GM15510 (cell line): Measurements from ENCODE around the gene CAV2.

Source experiments
- POLR2A ChIP-seq: IDR thresholded peaks from 3 replicates; pipeline ENCODE4 v1.6.1; 2011; ENCODE audit warnings: borderline replicate concordance; ENCODE audit not compliant: insufficient read length; ENCODE audit errors: extremely low read depth

The CAV2 gene

GRCh38 chr7:116505823-116506222 is 6.3 kb downstream of the CAV2 start:
- no peak for TF ChIP-seq POLR2A

- TF ChIP-seq POLR2A, result no peak
These were observed 10.5 kb downstream of the CAV2 start for GRCh38 chr7:116509982-116510579.

- TF ChIP-seq POLR2A, result no peak
These were observed 11.3 kb downstream of the CAV2 start for GRCh38 chr7:116510795-116511194.

GRCh38 chr7:116511552-116512519 is 12.3 kb downstream of the CAV2 start:
- TF ChIP-seq POLR2A, result no peak

GRCh38 chr7:116512520-116513188 is 13.1 kb downstream of the CAV2 start:
- TF ChIP-seq POLR2A, result no peak

- no peak for TF ChIP-seq POLR2A
These were observed 16.0 kb downstream of the CAV2 start for GRCh38 chr7:116515584-116515983.

GRCh38 chr7:116516324-116516723 is 16.8 kb downstream of the CAV2 start:
- no peak for TF ChIP-seq POLR2A

GRCh38 chr7:116517626-116518025 is 18.1 kb downstream of the CAV2 start:
- no peak for TF ChIP-seq POLR2A

GRCh38 chr7:116518961-116519360 is 19.4 kb downstream of the CAV2 start:
- no peak for TF ChIP-seq POLR2A

- TF ChIP-seq POLR2A, result no peak
These were observed 21.6 kb downstream of the CAV2 start for GRCh38 chr7:116521046-116521664.

- no peak for TF ChIP-seq POLR2A
These were observed 22.7 kb downstream of the CAV2 start for GRCh38 chr7:116522247-116522646.

- TF ChIP-seq POLR2A, result no peak
These were observed 24.7 kb downstream of the CAV2 start for GRCh38 chr7:116524221-116524608.

- no peak for TF ChIP-seq POLR2A
These were observed 25.2 kb downstream of the CAV2 start, which contains the start of gene CAV1 for GRCh38 chr7:116524609-116525297. CAV1 (plus strand) TSS chr7:116525036; CDS start chr7:116525063, 27 bp downstream.

- TF ChIP-seq POLR2A, result no peak
These were observed 25.9 kb downstream of the CAV2 start for GRCh38 chr7:116525298-116525912.

- TF ChIP-seq POLR2A, result no peak
These were observed 26.6 kb downstream of the CAV2 start for GRCh38 chr7:116525913-116526861.
